ENCODE data around the gene RIPOR2. TPM values are rescaled to one million over a fixed set of nuclear protein-coding genes. Genes with fewer than 3 reads are reported as not detected.

RIPOR2 gene
- polyA plus RNA-seq, 3 donors, result 154 to 181 (median 179) TPM

Other genes starting within 250 kb of the RIPOR2 start
- 10 to 100 TPM; 45.5 to 78.8 (median 55.4) TPM for gene C6orf62, start 216.8 kb downstream of the RIPOR2 start, polyA plus RNA-seq
- 1 to 10 TPM; 2.6 to 5.2 (median 2.9) TPM for gene GMNN, start 161.0 kb downstream of the RIPOR2 start, polyA plus RNA-seq
- gene ARMH2, start 137.0 kb downstream of the RIPOR2 start, polyA plus RNA-seq, result under 1 TPM in 2 of 3 donors, not detected in 1; 0.34 to 0.71 TPM

Data from CD14-positive monocyte (primary cell).